Measurements from ENCODE around the gene CFAP299. TPM values are rescaled to one million over a fixed set of nuclear protein-coding genes. Genes with fewer than 3 reads are reported as not detected.

CFAP299 gene
- total and polyA plus RNA-seq, 9 of the 15 experiments (the other 6 are each of a cell fraction or from before 2014, with no cell fraction given), result 0.09 to 3.0 (median 0.76) TPM

DNA sequence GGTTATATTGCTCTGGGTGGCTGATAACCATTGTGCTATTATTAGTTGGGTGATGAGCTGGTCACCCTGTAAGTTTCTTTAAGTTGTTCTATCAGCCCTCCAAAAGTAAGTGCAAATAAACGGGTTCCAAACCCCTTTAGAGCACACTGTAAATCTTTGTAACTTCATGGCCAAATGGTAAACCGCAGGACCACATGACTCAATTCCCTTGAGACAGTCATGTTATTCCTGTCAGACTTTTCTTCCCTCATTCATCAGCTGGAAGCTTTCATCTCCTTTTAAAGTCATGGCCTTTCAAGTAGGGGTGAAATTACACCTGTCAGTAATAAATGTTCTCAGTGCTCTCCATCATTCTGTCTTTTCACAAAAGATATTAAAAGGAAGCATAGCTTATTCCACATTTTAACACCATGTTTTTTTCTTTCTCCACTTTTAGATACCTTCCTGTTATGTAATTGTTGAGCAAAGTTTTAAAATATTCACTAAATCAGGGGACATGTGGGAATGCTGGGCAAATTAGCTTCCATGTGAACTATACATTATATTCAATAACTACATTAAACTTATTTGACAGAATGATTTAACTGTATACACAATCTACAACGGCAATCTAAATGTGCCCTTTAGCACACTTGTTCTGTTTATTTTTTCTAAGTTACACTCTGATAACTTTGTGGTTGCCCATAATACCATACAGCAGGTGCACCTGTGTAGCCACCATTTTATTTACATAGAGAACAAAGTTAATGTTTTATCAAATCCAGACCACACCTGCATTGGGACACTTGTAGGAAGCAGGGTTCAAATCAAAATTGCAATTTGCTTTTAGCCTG lies 275.5 kb downstream of the CFAP299 start:
- DNase-seq (ENCODE audit: extremely low read depth in 1 of 4, low spot score in 3 of 4) (no peak), ATAC-seq (no peak), FAIRE-seq (no peak)
- no peak overlapping the region for H2AFZ ChIP-seq (ENCODE audit: low read depth, low read length)
- no peaks in the 10 kb centered on the region for H4K20me1 ChIP-seq (replicated peaks; ENCODE audit: control insufficient read depth, insufficient read depth, low read length)
- H3K4me1 ChIP-seq (replicated peaks in 1 of 2; ENCODE audit: control insufficient read depth in 2 of 2, insufficient read depth in 2 of 2, low read length in 2 of 2), result no peaks in the 10 kb centered on the region
- CTCF ChIA-PET (ENCODE audit: low intra/inter-chr PET ratio), result no interaction called here
- no peaks in the 10 kb centered on the region for H3K9me1 ChIP-seq (ENCODE audit: control insufficient read depth, insufficient read depth, low read length)
- no peak overlapping the region for H3K4me3 ChIP-seq
- POLR2A ChIA-PET, result no interaction called here
- intact Hi-C loops (cut with micrococcal nuclease) (loop anchor here (10.0 kb wide), 1 partner anchor 434 kb away; no protein-coding TSS in a partner anchor), in situ Hi-C loops (cut with MboI) (no loop called here)
- no peak overlapping the region for H3K9ac ChIP-seq (ENCODE audit: insufficient read depth in 1 of 2, low read depth in 2 of 2, low read length in 2 of 2)
- BruUV-seq (replicated peaks), result no TSS peak
- H3K9me3 ChIP-seq (replicated peaks; ENCODE audit: control insufficient read depth, insufficient read depth, low read depth, low read length), result no peaks in the 10 kb centered on the region
- no peak overlapping the region for H3K27ac ChIP-seq (ENCODE audit: extremely low read depth, low read depth, low read length)
- 0% methylated on average over 3 of the region's 3 CpGs for WGBS (ENCODE audit: insufficient coverage, low coverage, missing lambda C conversion rate)
- no peaks in the 10 kb centered on the region for H3K79me2 ChIP-seq (ENCODE audit: control insufficient read depth, insufficient read depth, low read length)
- no peak overlapping the region for H3K4me2 ChIP-seq (ENCODE audit: insufficient read depth, low read length)
- H3K36me3 ChIP-seq (ENCODE audit: control insufficient read depth, insufficient read depth, low read length), result no peaks in the 10 kb centered on the region
- no peaks in the 10 kb centered on the region for H3K27me3 ChIP-seq (ENCODE audit: control insufficient read depth in 2 of 2, insufficient read depth in 2 of 2, low read length in 2 of 2)
- TF ChIP-seq, protein P1, sequence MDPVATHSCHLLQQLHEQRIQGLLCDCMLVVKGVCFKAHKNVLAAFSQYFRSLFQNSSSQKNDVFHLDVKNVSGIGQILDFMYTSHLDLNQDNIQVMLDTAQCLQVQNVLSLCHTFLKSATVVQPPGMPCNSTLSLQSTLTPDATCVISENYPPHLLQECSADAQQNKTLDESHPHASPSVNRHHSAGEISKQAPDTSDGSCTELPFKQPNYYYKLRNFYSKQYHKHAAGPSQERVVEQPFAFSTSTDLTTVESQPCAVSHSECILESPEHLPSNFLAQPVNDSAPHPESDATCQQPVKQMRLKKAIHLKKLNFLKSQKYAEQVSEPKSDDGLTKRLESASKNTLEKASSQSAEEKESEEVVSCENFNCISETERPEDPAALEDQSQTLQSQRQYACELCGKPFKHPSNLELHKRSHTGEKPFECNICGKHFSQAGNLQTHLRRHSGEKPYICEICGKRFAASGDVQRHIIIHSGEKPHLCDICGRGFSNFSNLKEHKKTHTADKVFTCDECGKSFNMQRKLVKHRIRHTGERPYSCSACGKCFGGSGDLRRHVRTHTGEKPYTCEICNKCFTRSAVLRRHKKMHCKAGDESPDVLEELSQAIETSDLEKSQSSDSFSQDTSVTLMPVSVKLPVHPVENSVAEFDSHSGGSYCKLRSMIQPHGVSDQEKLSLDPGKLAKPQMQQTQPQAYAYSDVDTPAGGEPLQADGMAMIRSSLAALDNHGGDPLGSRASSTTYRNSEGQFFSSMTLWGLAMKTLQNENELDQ (CRISPR knock-in tag; IDR thresholded peaks at IDR 0.05; ENCODE audit: borderline replicate concordance), result no peak
- no peak for TF ChIP-seq NCOA2 (IDR thresholded peaks at IDR 0.05; ENCODE audit: partially characterized antibody in 2 of 2)
- TF ChIP-seq, protein P2, sequence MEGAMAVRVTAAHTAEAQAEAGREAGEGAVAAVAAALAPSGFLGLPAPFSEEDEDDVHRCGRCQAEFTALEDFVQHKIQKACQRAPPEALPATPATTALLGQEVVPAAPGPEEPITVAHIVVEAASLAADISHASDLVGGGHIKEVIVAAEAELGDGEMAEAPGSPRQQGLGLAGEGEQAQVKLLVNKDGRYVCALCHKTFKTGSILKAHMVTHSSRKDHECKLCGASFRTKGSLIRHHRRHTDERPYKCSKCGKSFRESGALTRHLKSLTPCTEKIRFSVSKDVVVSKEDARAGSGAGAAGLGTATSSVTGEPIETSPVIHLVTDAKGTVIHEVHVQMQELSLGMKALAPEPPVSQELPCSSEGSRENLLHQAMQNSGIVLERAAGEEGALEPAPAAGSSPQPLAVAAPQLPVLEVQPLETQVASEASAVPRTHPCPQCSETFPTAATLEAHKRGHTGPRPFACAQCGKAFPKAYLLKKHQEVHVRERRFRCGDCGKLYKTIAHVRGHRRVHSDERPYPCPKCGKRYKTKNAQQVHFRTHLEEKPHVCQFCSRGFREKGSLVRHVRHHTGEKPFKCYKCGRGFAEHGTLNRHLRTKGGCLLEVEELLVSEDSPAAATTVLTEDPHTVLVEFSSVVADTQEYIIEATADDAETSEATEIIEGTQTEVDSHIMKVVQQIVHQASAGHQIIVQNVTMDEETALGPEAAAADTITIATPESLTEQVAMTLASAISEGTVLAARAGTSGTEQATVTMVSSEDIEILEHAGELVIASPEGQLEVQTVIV (CRISPR knock-in tag; IDR thresholded peaks at IDR 0.05; ENCODE audit: borderline replicate concordance), result no peak
- no peak for TF ChIP-seq BRD9 (IDR thresholded peaks at IDR 0.05; ENCODE audit: low read depth, partially characterized antibody)
- no peak for TF ChIP-seq RBBP5 (IDR thresholded peaks at IDR 0.05; ENCODE audit: borderline replicate concordance, insufficient read depth, low read length, poor library complexity, severe bottlenecking)
- no peak for TF ChIP-seq TOE1 (IDR thresholded peaks at IDR 0.05; ENCODE audit: borderline replicate concordance)
- no peak for TF ChIP-seq TOE1 (CRISPR knock-in tag; IDR thresholded peaks at IDR 0.05; ENCODE audit: borderline replicate concordance, low read depth)
- TF ChIP-seq, protein P3, sequence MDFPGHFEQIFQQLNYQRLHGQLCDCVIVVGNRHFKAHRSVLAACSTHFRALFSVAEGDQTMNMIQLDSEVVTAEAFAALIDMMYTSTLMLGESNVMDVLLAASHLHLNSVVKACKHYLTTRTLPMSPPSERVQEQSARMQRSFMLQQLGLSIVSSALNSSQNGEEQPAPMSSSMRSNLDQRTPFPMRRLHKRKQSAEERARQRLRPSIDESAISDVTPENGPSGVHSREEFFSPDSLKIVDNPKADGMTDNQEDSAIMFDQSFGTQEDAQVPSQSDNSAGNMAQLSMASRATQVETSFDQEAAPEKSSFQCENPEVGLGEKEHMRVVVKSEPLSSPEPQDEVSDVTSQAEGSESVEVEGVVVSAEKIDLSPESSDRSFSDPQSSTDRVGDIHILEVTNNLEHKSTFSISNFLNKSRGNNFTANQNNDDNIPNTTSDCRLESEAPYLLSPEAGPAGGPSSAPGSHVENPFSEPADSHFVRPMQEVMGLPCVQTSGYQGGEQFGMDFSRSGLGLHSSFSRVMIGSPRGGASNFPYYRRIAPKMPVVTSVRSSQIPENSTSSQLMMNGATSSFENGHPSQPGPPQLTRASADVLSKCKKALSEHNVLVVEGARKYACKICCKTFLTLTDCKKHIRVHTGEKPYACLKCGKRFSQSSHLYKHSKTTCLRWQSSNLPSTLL (IDR thresholded peaks at IDR 0.05), result no peak
- no peak for TF ChIP-seq HEY1 (CRISPR knock-in tag; IDR thresholded peaks at IDR 0.05; ENCODE audit: borderline replicate concordance)
- no peak for TF ChIP-seq NCOA6 (IDR thresholded peaks at IDR 0.05)
- TF ChIP-seq ZNF24 (IDR thresholded peaks at IDR 0.05), result no peak
- TF ChIP-seq, protein P4, sequence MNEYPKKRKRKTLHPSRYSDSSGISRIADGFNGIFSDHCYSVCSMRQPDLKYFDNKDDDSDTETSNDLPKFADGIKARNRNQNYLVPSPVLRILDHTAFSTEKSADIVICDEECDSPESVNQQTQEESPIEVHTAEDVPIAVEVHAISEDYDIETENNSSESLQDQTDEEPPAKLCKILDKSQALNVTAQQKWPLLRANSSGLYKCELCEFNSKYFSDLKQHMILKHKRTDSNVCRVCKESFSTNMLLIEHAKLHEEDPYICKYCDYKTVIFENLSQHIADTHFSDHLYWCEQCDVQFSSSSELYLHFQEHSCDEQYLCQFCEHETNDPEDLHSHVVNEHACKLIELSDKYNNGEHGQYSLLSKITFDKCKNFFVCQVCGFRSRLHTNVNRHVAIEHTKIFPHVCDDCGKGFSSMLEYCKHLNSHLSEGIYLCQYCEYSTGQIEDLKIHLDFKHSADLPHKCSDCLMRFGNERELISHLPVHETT (CRISPR knock-in tag; conservative IDR thresholded peaks at IDR 0.05 in 1 of 2, IDR thresholded peaks at IDR 0.05 in 1 of 2), result no peak

Data from K562 (cell line).